ENCODE results near the gene CDS2.

GRCh38 chr20:5203380-5203779 is 76.6 kb downstream of the CDS2 start:
- TF ChIP-seq POLR2A (IDR thresholded peaks at IDR 0.05; ENCODE audit: extremely low read depth, insufficient read length) = no peak
- no peak for TF ChIP-seq CTCF (IDR thresholded peaks at IDR 0.05; ENCODE audit: low read depth, low read length)
- TF ChIP-seq MYC (IDR thresholded peaks at IDR 0.05; ENCODE audit: low read depth, low read length) = no peak

Measured in NB4 (cell line).